Fibroblast of skin of right quadriceps (primary cell): ENCODE measurements around the gene TESMIN.

ENCODE experiments used
- DNase-seq: peaks from one replicate; pipeline ENCODE4 v3.0.0-alpha.2; 2013

Gene TESMIN

DNA sequence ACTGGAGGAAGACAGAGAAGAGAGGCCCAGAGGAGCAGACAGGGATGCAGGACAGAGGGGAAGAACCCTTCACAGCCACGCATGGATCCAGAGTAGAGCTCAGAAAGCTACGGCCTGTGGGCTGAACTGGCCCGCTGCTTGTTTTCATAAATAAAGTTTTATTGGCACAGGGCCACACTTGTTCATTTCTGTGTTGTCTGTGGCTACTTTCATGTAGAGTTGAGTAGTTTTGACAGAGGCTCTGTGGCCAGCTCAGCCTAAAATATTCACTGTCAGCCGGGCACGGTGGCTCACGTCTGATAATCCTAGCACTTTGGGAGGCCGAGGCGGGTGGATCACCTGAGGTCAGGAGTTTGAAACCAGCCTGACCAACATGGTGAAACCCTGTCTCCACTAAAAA lies 93.2 kb downstream of the TESMIN start:
- no peak for DNase-seq
